RWPE1 (cell line): ENCODE measurements around the gene GALNT2.

ENCODE experiments used
- CTCF ChIA-PET: fragments of 350-600 bp; sonication (Branson Sonifier 250); formaldehyde crosslinking; extraction: SDS; loops from one replicate; lab custom pipeline; 2021; lab: Yijun Ruan, JAX
- POLR2A ChIA-PET: fragments of 400-600 bp; formaldehyde crosslinking; extraction: SDS; loops from one replicate; lab custom pipeline; 2020; ENCODE audit warnings: antibody characterized with exemption; ENCODE audit not compliant: low non-redundant PET; lab: Yijun Ruan, JAX
- DNase-seq: peaks from one replicate; pipeline ENCODE4 v3.0.0; 2012; ENCODE audit warnings: low spot score
- H3K27ac ChIP-seq: fragments of 450-650 bp; 2 replicates; pipeline ENCODE4 v1.5.1; 2017
- CTCF ChIP-seq: fragments of 450-650 bp; conservative IDR thresholded peaks from 2 replicates; pipeline ENCODE4 v1.5.1; 2017; ENCODE audit warnings: low read depth, mild to moderate bottlenecking

GALNT2 gene

GRCh38 chr1:230288641-230289349, 221.8 kb downstream of the GALNT2 start:
- no peak for DNase-seq
- no peak overlapping the region for H3K27ac ChIP-seq
- CTCF ChIA-PET: interaction anchor here (0.7 kb wide), 1 partner anchor 480 kb away, joined by 3 read pairs; no protein-coding TSS in a partner anchor
- no peak for TF ChIP-seq CTCF
- POLR2A ChIA-PET: no interaction called here

- TF ChIP-seq CTCF: no peak
- DNase-seq: no peak
- POLR2A ChIA-PET: no interaction called here
- no peak overlapping the region for H3K27ac ChIP-seq
- CTCF ChIA-PET: interaction anchor here (0.7 kb wide), 1 partner anchor 480 kb away, joined by 3 read pairs; no protein-coding TSS in a partner anchor
These were observed 222.3 kb downstream of the GALNT2 start for GRCh38 chr1:230289350-230289644.

GRCh38 chr1:230291731-230292620, 224.9 kb downstream of the GALNT2 start:
- no peak overlapping the region for H3K27ac ChIP-seq
- DNase-seq: no peak
- ChIA-PET CTCF (no interaction called here), POLR2A (no interaction called here)
- no peak for TF ChIP-seq CTCF

- POLR2A ChIA-PET: no interaction called here
- no peak for TF ChIP-seq CTCF
- H3K27ac ChIP-seq: no peak overlapping the region
- DNase-seq: no peak
- CTCF ChIA-PET: interaction anchor here (0.6 to 1.1 kb wide), 2 partner anchors 12 to 349 kb away, joined by 3 to 4 read pairs; no protein-coding TSS in a partner anchor
These were observed 225.8 kb downstream of the GALNT2 start for GRCh38 chr1:230292689-230293389.

- no peak overlapping the region for H3K27ac ChIP-seq
- CTCF ChIA-PET: interaction anchor here (0.6 to 1.1 kb wide), 2 partner anchors 12 to 349 kb away, joined by 3 to 4 read pairs; no protein-coding TSS in a partner anchor
- POLR2A ChIA-PET: no interaction called here
- no peak for TF ChIP-seq CTCF
- no peak for DNase-seq
These were observed 226.3 kb downstream of the GALNT2 start for GRCh38 chr1:230293390-230293700.

GRCh38 chr1:230295367-230295766, 228.3 kb downstream of the GALNT2 start:
- ChIA-PET POLR2A (no interaction called here), CTCF (no interaction called here)
- DNase-seq: no peak
- TF ChIP-seq CTCF: no peak
- no peak overlapping the region for H3K27ac ChIP-seq
